IgD-negative memory B cell (primary cell): ENCODE measurements around the gene NFATC4. TPM values are rescaled to one million over a fixed set of nuclear protein-coding genes. Genes with fewer than 3 reads are reported as not detected.

Experiments used
- H3K27ac Mint-ChIP-seq, 3 donors: one replicate each; pipeline ENCODE4 v1.8.0; 2020 to 2022; ENCODE audit warnings: mild to moderate bottlenecking in 3 of 3, mixed read lengths in 3 of 3, moderate library complexity in 1 of 3
- H3K27me3 Mint-ChIP-seq: one replicate; pipeline ENCODE4 v1.8.0; 2021; ENCODE audit warnings: mixed read lengths
- H3K36me3 Mint-ChIP-seq: one replicate; pipeline ENCODE4 v1.8.0; 2020; ENCODE audit warnings: mild to moderate bottlenecking, mixed read lengths
- H3K4me1 Mint-ChIP-seq, 3 donors: one replicate each; pipeline ENCODE4 v1.8.0; 2020 to 2022; ENCODE audit warnings: mixed read lengths in 3 of 3, mild to moderate bottlenecking in 1 of 3
- H3K4me3 Mint-ChIP-seq, 4 donors: one replicate each; pipeline ENCODE4 v1.8.0; 2020 to 2022; ENCODE audit warnings: mild to moderate bottlenecking in 4 of 4, mixed read lengths in 4 of 4, moderate library complexity in 3 of 4
- H3K9me3 Mint-ChIP-seq, 3 donors: one replicate each; pipeline ENCODE4 v1.8.0; 2020 to 2021; ENCODE audit warnings: mixed read lengths in 3 of 3, mild to moderate bottlenecking in 1 of 3
- polyA plus RNA-seq: library from polyadenylated mRNA; unstranded; fragments of 300-500 nt; fragmentation: Illumina TruSeq; gene quantifications from one replicate; pipeline ENCODE4 v1.2.3, GENCODE V29; 2021

NFATC4 gene
- polyA plus RNA-seq, 1 donor from 2014 or later = 0.20 TPM

GRCh38 chr14:24427537-24428508 lies 59.8 kb downstream of the NFATC4 start:
- Mint-ChIP-seq H3K4me1 (peaks cover 8 to 17% (median 12%) of the 10 kb centered on the region in 3 donors), H3K4me3 (peak overlapping the region in 2 of 4 donors; percentile 74 to 80), H3K36me3 (peaks cover 2% of the 10 kb centered on the region), H3K27me3 (no peaks in the 10 kb centered on the region), H3K9me3 (no peaks in the 10 kb centered on the region), H3K27ac (peak overlapping the region; percentile 23 to 82 (median 40))

GRCh38 chr14:24428628-24429394 lies 60.8 kb downstream of the NFATC4 start:
- H3K27ac Mint-ChIP-seq = peak overlapping the region; percentile 97 to 100 (median 99)
- H3K4me1 Mint-ChIP-seq = peaks cover 8 to 17% (median 12%) of the 10 kb centered on the region in 3 donors
- peaks cover 3% of the 10 kb centered on the region for H3K36me3 Mint-ChIP-seq
- H3K27me3 Mint-ChIP-seq = no peaks in the 10 kb centered on the region
- H3K9me3 Mint-ChIP-seq = no peaks in the 10 kb centered on the region
- peak overlapping the region; percentile 86 to 95 (median 90) for H3K4me3 Mint-ChIP-seq

Other genes with a start within 250 kb of the NFATC4 start
- 1.1 TPM for gene FITM1, start 237.5 kb upstream of the NFATC4 start, polyA plus RNA-seq
- 804 TPM for gene PSME1, start 232.0 kb upstream of the NFATC4 start, polyA plus RNA-seq
- 18.2 TPM for gene EMC9, start 226.6 kb upstream of the NFATC4 start, polyA plus RNA-seq
- gene PSME2, start 221.6 kb upstream of the NFATC4 start, polyA plus RNA-seq = 328 TPM
- gene RNF31, start 220.7 kb upstream of the NFATC4 start, polyA plus RNA-seq = 54.3 TPM
- 136 TPM for gene IRF9, start 206.9 kb upstream of the NFATC4 start, polyA plus RNA-seq
- gene REC8, start 196.1 kb upstream of the NFATC4 start, polyA plus RNA-seq = 12.5 TPM
- gene IPO4, start 179.4 kb upstream of the NFATC4 start, polyA plus RNA-seq = 15.8 TPM
- gene TM9SF1, start 172.7 kb upstream of the NFATC4 start, polyA plus RNA-seq = 25.1 TPM
- gene TSSK4, start 162.5 kb upstream of the NFATC4 start, polyA plus RNA-seq = 0.84 TPM
- gene CHMP4A, start 154.7 kb upstream of the NFATC4 start, polyA plus RNA-seq = 170 TPM
- 33.5 TPM for gene MDP1, start 152.1 kb upstream of the NFATC4 start, polyA plus RNA-seq
- 273 TPM for gene NEDD8, start 135.8 kb upstream of the NFATC4 start, polyA plus RNA-seq
- gene GMPR2, start 135.3 kb upstream of the NFATC4 start, polyA plus RNA-seq = 64.1 TPM
- 186 TPM for gene TINF2, start 125.6 kb upstream of the NFATC4 start, polyA plus RNA-seq
- gene TGM1, start 105.0 kb upstream of the NFATC4 start, polyA plus RNA-seq = not detected
- 37.9 TPM for gene RABGGTA, start 96.6 kb upstream of the NFATC4 start, polyA plus RNA-seq
- 27.3 TPM for gene DHRS1, start 68.4 kb upstream of the NFATC4 start, polyA plus RNA-seq
- 1.6 TPM for gene NOP9, start 68.3 kb upstream of the NFATC4 start, polyA plus RNA-seq
- gene CIDEB, start 60.2 kb upstream of the NFATC4 start, polyA plus RNA-seq = 19.2 TPM
- gene LTB4R2, start 58.0 kb upstream of the NFATC4 start, polyA plus RNA-seq = 0.97 TPM
- 2.5 TPM for gene LTB4R, start 56.7 kb upstream of the NFATC4 start, polyA plus RNA-seq
- 0.75 TPM for gene ADCY4, start 33.1 kb upstream of the NFATC4 start, polyA plus RNA-seq
- 14.8 TPM for gene RIPK3, start 28.2 kb upstream of the NFATC4 start, polyA plus RNA-seq
- gene NYNRIN, start 30.8 kb downstream of the NFATC4 start, polyA plus RNA-seq = not detected
- gene CBLN3, start 61.5 kb downstream of the NFATC4 start, polyA plus RNA-seq = 2.9 TPM
- gene KHNYN, start 61.8 kb downstream of the NFATC4 start, polyA plus RNA-seq = 26.5 TPM
- gene SDR39U1, start 74.6 kb downstream of the NFATC4 start, polyA plus RNA-seq = 94.0 TPM
- gene CMA1, start 140.1 kb downstream of the NFATC4 start, polyA plus RNA-seq = not detected
- gene CTSG, start 208.1 kb downstream of the NFATC4 start, polyA plus RNA-seq = not detected
- 24.2 TPM for gene GZMH, start 241.5 kb downstream of the NFATC4 start, polyA plus RNA-seq